Glutamatergic neuron (in vitro differentiated cells): ENCODE results near the gene BPIFA3. TPM values are rescaled to one million over a fixed set of nuclear protein-coding genes. Genes with fewer than 3 reads are reported as not detected.

ENCODE experiments used
- DNase-seq: peaks from one replicate; pipeline ENCODE4 v3.0.0; 2022
- H3K27ac Mint-ChIP-seq: one replicate; pipeline ENCODE4 v1.8.0; 2020; ENCODE audit warnings: mild to moderate bottlenecking, mixed read lengths, inconsistent platforms; ENCODE audit not compliant: unreplicated experiment
- H3K27me3 Mint-ChIP-seq: one replicate; pipeline ENCODE4 v1.8.0; 2020; ENCODE audit warnings: mild to moderate bottlenecking, moderate library complexity, mixed read lengths, inconsistent platforms; ENCODE audit not compliant: unreplicated experiment
- H3K36me3 Mint-ChIP-seq: one replicate; pipeline ENCODE4 v1.8.0; 2020; ENCODE audit warnings: mild to moderate bottlenecking, mixed read lengths, inconsistent platforms; ENCODE audit not compliant: unreplicated experiment
- H3K4me1 Mint-ChIP-seq: one replicate; pipeline ENCODE4 v1.8.0; 2020; ENCODE audit warnings: mild to moderate bottlenecking, low read depth, mixed read lengths, inconsistent platforms; ENCODE audit not compliant: unreplicated experiment
- H3K4me3 Mint-ChIP-seq: one replicate; pipeline ENCODE4 v1.8.0; 2020; ENCODE audit warnings: mild to moderate bottlenecking, mixed read lengths, inconsistent platforms; ENCODE audit not compliant: unreplicated experiment
- H3K9me3 Mint-ChIP-seq: one replicate; pipeline ENCODE4 v1.8.0; 2020; ENCODE audit warnings: mild to moderate bottlenecking, moderate library complexity, mixed read lengths, inconsistent platforms; ENCODE audit not compliant: unreplicated experiment
- total RNA-seq: library from RNA; stranded (reverse); fragmentation: NEBNext Ultra II Directional; extraction: Animal tissue kit (Norgen Biotek cat#: 25700); gene quantifications from one replicate; pipeline ENCODE4 v1.2.1, GENCODE V29; 2021; ENCODE audit not compliant: unreplicated experiment
- TF ChIP-seq, protein P1 (sequence below): fragments of 200-600 bp; sonication (generic); IDR thresholded peaks from one replicate; pipeline ENCODE4 v1.5.0; 2021; ENCODE audit not compliant: partially characterized antibody, unreplicated experiment

BPIFA3 gene
- total RNA-seq, 1 donor from 2014 or later: not detected

DNA sequence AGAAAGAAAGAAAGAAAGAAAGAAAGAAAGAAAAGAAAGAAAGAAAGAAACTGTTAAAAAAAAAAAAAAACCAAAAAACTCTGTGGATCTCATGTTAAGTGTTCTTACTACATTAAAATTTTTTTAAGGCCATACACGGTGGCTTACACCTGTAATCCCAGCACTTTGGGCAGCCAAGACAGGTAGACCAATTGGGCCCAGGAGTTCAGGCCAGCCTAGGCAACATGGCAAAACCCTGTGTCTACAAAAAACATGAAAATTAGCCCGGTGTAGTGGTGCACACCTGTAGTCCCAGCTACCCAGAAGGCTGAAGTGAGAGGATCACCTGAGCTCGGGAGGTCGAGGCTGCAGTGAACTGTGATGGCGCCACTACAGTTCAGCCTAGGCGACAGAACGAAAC, 14.1 kb downstream of the BPIFA3 start:
- peaks cover 5% of the 10 kb centered on the region for H3K27me3 Mint-ChIP-seq
- DNase-seq: no peak
- H3K36me3 Mint-ChIP-seq: no peaks in the 10 kb centered on the region
- H3K4me1 Mint-ChIP-seq: peaks cover 7% of the 10 kb centered on the region
- H3K9me3 Mint-ChIP-seq: no peaks in the 10 kb centered on the region
- no peak overlapping the region for H3K27ac Mint-ChIP-seq
- TF ChIP-seq, protein P1, sequence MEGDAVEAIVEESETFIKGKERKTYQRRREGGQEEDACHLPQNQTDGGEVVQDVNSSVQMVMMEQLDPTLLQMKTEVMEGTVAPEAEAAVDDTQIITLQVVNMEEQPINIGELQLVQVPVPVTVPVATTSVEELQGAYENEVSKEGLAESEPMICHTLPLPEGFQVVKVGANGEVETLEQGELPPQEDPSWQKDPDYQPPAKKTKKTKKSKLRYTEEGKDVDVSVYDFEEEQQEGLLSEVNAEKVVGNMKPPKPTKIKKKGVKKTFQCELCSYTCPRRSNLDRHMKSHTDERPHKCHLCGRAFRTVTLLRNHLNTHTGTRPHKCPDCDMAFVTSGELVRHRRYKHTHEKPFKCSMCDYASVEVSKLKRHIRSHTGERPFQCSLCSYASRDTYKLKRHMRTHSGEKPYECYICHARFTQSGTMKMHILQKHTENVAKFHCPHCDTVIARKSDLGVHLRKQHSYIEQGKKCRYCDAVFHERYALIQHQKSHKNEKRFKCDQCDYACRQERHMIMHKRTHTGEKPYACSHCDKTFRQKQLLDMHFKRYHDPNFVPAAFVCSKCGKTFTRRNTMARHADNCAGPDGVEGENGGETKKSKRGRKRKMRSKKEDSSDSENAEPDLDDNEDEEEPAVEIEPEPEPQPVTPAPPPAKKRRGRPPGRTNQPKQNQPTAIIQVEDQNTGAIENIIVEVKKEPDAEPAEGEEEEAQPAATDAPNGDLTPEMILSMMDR: no peak
- H3K4me3 Mint-ChIP-seq: no peak overlapping the region

DNA sequence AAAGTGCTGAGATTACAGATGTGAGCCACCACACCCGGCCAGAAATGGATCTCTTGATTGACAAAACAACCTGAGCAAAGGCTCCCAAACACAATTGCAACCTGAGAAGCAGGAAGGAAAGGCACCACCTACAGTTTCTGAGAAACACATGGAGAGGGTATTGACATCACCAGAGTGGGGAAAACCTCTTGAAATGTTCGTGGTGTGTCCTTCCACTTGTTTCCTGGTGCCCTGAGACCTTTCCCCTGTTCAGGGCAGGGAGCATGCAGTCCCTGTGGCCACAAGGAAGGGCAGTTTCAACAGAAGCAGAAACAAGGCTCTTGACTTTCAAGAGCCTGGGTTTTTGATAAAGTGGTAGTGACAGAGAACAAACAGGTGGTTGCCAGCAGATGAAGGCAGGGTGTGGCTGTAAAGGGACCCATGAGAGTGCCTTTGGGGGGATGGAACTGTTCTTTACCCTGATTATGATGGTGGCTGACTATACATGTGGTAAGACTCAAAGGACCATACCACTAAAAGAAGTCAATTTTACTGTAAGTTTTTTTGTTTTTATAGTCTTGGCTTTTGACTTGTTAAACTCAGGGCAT, 15.4 kb downstream of the BPIFA3 start:
- Mint-ChIP-seq H3K27me3 (peaks cover 7% of the 10 kb centered on the region), H3K9me3 (peaks cover 2% of the 10 kb centered on the region), H3K4me3 (peak overlapping the region; percentile 63), H3K36me3 (no peaks in the 10 kb centered on the region), H3K27ac (peak overlapping the region; percentile 72), H3K4me1 (peaks cover 7% of the 10 kb centered on the region)
- TF ChIP-seq, protein P1: no peak
- no peak for DNase-seq

DNA sequence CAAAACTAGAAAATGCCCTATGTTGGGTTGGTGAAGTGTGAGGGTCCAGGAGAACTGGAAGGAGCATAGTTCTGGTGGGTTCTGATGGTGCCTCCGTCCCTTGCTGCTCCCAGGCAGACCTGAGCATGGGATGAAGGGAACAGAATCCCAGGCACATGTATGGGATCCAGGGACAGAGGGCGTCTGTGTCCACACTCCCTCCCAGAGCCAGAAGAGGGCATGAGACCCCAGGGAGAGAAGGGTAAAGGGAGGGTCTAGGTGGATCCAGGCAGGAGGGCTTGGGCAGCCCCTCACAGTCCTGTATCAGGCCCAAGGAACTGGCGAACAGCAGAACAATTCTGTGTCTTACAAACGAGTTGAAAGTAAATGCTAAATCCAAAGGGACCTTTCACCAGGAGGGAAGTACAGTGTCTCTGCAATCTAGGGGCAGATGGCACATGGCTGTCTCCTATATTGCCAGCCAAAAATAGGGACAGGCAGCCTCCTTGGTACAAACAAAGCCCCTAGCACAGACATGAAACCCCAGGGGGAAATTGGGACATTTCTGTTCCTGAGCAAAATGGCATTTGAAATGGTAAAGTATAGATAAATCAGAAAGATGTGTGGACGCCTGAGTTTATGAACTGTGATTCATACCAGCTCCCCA, 16.1 kb downstream of the BPIFA3 start:
- peaks cover 2% of the 10 kb centered on the region for H3K9me3 Mint-ChIP-seq
- DNase-seq: no peak
- TF ChIP-seq, protein P1: no peak
- peak overlapping the region; percentile 72 for H3K27ac Mint-ChIP-seq
- H3K36me3 Mint-ChIP-seq: no peaks in the 10 kb centered on the region
- peaks cover 7% of the 10 kb centered on the region for H3K4me1 Mint-ChIP-seq
- H3K4me3 Mint-ChIP-seq: peak overlapping the region; percentile 63
- peaks cover 5% of the 10 kb centered on the region for H3K27me3 Mint-ChIP-seq

DNA sequence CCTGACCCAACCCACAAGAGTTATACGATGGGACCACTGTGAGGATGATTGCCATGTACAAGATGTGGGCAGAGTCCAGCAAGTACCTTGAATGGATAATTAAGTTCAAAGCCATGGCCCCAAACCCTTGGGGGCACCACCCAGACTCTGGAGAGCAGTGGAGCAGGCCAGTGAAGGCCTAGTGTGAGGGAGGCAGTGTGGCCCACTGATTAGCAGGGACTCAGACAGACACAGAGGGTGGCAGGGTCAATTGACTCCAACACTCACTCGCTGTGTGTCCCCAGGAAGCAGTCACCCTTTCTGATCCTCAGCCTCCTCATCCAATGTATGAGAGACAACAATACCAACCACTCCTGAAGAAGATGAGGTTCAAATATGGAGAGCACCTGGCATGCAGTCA, 16.9 kb downstream of the BPIFA3 start:
- TF ChIP-seq, protein P1: no peak
- H3K27me3 Mint-ChIP-seq: peaks cover 5% of the 10 kb centered on the region
- H3K4me3 Mint-ChIP-seq: no peak overlapping the region
- no peak for DNase-seq
- no peak overlapping the region for H3K27ac Mint-ChIP-seq
- H3K4me1 Mint-ChIP-seq: peaks cover 7% of the 10 kb centered on the region
- peaks cover 2% of the 10 kb centered on the region for H3K9me3 Mint-ChIP-seq
- peaks cover 1% of the 10 kb centered on the region for H3K36me3 Mint-ChIP-seq

DNA sequence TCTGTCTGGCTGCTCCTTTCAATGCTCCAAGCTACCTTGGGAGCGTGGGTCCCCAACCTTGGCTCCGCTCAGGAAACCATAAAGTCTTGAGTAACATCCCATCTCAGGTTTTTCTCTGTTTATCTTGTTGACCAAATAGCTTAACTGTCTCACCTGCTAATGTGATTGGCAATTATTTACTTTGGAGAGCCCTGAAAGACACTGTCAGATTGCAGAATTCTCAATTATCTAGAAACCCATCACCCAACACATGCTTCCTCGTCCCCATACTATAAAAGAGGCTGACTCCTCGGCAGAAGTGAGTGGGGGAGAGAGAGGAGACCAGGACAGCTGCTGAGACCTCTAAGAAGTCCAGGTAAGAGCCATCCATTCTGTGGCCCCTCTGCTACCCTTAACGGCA, 18.5 kb downstream of the BPIFA3 start, which contains the start of gene BPIFA1:
TSS of gene BPIFA1 (plus strand) at position 301 of the 400 bp plus-strand sequence. CDS start 1,716 bp downstream, outside the sequence.
- Mint-ChIP-seq H3K36me3 (peaks cover 4% of the 10 kb centered on the region), H3K27ac (no peak within 1 kb of the TSS), H3K27me3 (peaks cover 10% of the 10 kb centered on the region), H3K9me3 (peaks cover 2% of the 10 kb centered on the region), H3K4me1 (peaks cover 7% of the 10 kb centered on the region), H3K4me3 (no peak within 1 kb of the TSS)
- TF ChIP-seq, protein P1: no peak
- no peak for DNase-seq
